ENCODE measurements around the gene SOBP.
A peak's percentile ranks its signal among the peaks of the same experiment; 100 is the strongest.

Gene SOBP

DNA sequence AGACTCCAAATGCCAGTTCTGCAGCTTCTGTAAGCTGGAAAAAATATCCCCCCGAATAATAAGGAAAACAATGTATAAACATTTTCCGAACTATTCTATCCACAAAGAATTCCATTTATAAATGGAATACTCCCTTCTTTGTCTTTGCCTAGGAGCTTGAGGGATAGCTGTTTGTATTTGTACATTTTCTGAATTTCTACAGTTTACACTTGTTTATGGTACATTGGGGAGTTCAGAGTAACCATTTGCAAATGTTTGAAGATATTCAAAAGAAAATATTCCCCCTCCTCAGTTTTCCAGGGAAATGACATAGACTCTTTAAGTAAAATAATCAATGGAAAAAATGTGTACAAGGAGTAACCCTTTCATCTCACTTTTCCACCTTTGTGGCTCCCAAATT is 149.6 kb downstream of the SOBP start:
- DNase-seq (ENCODE audit: low read depth in 2 of 2), result no peak

DNA sequence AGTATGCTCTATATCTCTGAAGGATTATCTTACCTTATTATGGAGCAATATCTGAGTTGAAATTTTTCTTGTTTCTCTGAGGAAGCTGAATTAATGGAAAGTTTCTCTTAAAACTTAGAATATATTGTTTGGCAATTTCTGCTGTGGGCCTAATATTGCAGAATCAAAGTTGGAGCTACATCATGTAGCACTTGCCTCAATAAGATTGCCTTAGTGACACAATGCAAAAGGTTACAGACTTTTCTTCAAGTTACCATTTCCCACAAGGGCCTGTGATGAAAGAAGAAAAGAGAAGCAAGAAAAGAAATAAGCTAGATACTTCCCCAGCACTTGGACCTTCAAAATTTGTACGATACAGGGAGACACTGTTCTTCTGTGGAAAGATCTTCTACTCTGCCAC is 151.2 kb downstream of the SOBP start:
- no peak for DNase-seq (ENCODE audit: low read depth in 2 of 2)

DNA sequence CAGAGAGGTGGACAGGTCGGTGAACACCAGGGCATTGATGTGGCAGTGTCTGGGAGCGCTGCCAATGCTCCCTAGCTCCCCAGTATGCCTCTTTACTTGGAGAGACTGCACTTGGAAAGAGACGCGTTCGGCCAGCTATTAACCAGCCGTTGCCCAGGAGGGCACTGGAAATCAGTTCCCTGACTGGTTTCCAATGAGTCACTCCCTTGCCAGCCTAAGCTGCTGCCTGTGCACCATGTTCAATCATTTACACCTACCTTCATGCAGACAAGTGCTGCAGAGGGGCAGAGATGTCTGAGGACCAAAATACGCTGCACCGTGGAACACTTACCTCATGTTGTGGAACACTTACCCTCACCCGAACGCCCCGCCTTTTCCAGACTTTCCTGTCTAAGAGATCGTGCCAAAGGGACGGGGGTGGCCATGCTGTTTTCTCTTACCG is 151.6 kb downstream of the SOBP start:
- DNase-seq (ENCODE audit: low read depth in 2 of 2), result no peak

DNA sequence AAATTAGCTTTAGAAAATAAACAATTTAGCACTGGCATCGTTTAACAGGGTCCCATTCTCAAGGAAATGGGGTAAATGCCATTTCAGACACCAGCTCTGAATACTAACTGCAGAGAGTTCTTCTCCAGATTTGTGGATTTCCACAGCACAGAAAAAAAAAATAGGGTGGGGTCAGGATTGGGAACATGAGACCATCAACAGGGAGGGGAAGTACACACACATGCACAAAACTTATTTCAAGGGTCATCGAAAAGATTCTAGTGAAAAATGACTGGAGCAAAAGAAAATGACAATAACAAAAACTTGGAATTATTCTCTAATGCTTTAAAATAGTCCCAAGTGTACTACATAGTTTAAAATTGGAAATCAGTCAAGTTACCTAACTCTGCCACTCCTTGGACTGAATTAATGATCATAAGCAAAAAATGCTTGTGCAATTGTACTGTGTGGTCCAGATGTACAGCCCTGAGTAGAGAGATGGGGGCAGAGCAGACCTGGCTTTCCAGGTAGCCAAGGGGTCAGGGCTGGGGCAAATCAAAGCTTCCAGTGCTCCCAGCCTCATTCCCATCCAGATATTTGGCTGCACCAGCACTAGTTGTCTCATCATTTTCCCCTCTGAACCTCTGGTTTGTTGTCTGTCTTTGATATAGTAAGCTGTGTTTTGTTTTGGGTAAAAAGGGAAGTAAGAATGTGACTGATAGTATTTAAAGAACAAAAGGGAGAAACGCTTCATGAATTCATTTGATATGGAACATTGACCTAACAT is 152.4 kb downstream of the SOBP start:
- no peak for DNase-seq (ENCODE audit: low read depth in 2 of 2)

DNA sequence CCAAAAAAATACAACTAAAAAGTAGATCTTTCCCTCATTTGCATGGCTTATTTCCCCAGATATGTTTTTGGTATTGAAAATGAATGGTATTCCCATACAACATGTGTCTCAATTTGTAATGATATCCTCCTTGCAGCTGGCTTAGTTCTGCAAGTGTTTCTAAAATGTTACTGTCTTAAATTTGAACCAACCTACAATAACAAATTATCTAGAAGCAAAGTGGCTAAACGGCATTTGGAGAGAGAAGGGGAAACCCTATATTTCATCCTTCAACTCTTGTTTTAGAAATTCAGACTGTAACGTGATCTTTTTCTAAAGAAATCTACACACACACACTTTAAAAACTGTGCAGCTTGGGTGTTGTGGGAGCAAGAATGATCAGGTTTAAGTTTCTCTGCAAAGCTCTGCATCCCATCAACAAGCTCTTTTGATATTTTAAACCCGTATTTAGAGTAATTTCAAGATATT is 153.0 kb downstream of the SOBP start:
- no peak for DNase-seq (ENCODE audit: low read depth in 2 of 2)

DNA sequence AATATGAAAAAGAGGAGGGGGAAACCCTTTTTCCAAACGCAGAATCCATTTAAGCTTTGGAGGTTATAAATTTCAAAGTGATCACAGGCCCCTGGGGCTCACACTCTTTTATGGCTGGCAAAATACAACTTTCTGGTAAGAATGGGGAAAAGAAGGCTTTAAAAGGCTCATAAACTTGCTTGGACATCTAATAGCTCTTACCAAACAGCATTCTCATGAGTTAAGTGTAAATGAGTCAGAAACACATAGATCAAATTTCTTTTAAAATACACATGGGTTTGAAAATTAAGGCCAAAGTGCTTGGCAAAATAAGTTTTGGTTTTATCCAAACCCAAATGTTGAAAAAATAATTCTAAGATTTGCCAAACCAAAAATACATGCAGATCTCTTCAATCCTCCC is 154.6 kb downstream of the SOBP start:
- DNase-seq (ENCODE audit: low read depth in 2 of 2), result no peak

GRCh38 chr6:107645740-107646139 is 155.8 kb downstream of the SOBP start:
- DNase-seq (ENCODE audit: low read depth in 2 of 2), result no peak

- no peak for DNase-seq (ENCODE audit: low read depth in 2 of 2)
Observed at GRCh38 chr6:107646176-107646575, 156.3 kb downstream of the SOBP start.

- no peak for DNase-seq (ENCODE audit: low read depth in 2 of 2)
Observed at GRCh38 chr6:107646776-107647438, 157.0 kb downstream of the SOBP start.

- DNase-seq (ENCODE audit: low read depth in 2 of 2), result no peak
Observed at GRCh38 chr6:107647439-107647948, 157.6 kb downstream of the SOBP start.

DNA sequence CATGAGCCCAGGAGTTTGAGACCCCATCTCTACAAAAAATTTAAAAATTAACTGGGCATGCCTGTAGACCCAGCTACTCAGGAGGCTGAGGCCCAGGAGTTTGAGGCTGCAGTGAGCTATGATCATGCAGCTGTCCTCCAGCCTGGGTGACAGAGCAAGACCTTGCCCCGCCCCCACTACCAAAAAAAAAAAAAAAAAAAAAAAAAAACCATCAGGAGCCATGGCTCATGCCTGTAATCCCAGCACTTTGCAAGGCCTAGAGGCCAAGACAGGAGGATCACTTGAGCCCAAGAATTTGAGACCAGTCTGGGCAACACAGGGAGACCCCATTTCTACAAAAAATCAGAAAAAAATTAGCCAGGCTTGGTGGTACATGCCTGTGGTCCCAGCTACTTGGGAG is 159.1 kb downstream of the SOBP start:
- DNase-seq (ENCODE audit: low read depth in 2 of 2), result no peak

DNA sequence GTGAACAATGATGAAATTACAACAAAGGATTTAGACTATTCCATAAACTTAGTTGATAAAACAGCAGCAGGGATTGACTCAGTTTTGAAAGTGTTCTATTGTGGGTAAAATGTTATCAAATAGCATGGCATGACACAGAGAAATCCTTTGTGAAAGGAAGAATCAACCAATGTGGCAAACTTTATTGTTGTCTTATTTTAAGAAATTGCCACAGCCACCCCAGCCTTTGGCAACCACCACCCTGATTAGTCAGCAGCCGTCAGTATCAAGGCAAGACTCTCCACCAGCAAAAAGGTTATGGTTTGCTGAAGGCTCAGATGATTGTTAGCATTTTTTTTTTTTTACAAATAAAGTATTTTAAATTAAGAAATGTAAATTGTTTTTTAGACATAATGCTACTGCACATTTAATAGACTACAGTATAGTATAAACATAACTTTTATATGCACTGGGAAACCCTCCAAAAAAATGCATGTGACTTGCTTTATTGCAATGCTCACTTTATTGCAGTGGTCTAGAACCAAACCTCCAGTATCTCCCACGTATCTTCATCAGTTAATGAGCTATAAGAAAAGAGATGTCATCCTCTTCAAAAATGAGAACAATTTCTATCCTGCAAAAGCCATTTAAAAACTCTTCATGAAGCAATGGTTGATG is 162.7 kb downstream of the SOBP start:
- DNase-seq (ENCODE audit: low read depth in 2 of 2), result no peak

GRCh38 chr6:107653183-107653580 is 163.3 kb downstream of the SOBP start:
- DNase-seq (ENCODE audit: low read depth in 2 of 2), result no peak

DNA sequence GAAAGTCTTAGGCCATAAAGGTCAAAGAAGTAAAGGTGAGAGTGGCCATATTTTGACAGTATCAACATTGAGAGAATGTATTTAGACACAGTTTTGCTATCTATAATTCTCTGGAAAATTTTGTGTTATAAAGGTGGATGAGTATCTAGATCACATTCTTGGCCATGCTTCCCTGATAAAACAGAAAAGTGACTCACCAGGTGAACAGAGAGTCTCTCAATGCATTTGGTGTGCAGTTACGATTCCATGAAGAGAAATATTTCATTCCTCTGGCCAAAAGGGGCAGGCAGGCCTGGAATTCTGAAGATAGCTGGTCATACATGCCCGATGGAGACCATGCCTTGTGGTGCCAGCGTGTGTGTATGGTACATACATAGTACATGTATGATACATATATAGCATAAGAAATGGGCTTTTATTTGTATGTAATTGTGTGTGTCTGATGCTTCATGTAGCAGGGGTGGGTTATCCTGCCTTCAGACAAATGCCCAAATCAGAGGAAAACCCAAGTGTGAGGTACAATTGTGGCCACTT is 164.0 kb downstream of the SOBP start:
- no peak for DNase-seq (ENCODE audit: low read depth in 2 of 2)

DNA sequence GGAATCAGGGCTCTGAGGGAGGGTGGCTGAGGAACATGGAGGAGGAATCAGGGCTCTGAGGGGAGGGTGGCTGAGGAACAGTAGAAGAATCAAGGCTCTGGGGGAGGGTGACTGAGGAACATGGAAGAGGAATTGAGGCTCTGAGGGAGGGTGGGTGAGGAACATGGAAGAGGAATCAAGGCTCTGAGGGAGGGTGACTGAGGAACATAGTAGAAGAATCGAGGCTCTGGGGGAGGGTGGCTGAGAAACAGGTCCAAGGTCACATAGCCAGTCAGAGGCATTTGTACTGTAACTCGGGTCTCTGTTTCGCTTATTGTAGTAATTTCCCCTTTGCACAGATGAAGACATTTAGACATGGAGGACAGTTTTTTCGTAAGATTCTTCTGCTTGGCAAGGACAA is 164.8 kb downstream of the SOBP start:
- no peak for DNase-seq (ENCODE audit: low read depth in 2 of 2)

- no peak for DNase-seq (ENCODE audit: low read depth in 2 of 2)
Observed at GRCh38 chr6:107655245-107655644, 165.3 kb downstream of the SOBP start.

DNA sequence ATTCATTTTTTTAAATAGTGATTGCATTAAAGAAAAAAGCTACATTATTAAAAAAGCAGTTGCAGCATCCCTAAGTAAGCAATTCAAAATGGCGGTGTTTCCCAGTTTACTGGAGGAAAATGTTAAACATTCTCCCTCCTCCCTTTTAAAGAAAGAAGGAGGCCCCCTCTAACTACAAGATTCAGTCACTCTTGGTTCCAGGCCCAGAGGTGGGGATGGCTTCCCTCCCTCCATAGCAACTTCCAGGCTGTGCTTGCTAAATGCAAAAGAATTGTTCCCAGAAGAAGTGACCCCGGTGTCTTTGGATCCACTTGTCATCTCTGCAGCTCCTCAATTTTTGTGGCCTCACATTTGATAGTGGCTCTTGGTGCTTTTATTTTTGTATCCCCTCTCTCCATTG is 165.9 kb downstream of the SOBP start:
- DNase-seq (ENCODE audit: low read depth in 2 of 2), result no peak

DNA sequence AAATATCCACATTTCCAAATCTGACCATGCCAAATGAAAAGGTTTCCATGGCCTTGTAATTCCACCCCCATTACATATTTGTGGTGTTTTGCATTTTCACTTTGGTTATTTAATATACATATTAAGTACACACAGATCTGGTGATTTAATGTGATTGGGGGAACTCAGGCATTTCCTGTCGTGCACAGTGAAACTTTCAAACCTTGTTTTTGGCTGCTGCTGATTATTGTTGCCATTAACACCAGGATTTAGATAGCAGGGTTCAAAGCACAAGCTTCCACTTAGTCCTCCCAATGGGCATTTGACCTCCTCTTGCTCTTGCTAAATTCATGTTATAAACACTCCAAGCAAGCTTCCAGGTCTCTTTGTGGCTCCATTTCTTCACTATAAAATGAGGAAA is 166.5 kb downstream of the SOBP start:
- no peak for DNase-seq (ENCODE audit: low read depth in 2 of 2)

- DNase-seq (ENCODE audit: low read depth in 2 of 2), result no peak
Observed at GRCh38 chr6:107656883-107657282, 167.0 kb downstream of the SOBP start.

DNA sequence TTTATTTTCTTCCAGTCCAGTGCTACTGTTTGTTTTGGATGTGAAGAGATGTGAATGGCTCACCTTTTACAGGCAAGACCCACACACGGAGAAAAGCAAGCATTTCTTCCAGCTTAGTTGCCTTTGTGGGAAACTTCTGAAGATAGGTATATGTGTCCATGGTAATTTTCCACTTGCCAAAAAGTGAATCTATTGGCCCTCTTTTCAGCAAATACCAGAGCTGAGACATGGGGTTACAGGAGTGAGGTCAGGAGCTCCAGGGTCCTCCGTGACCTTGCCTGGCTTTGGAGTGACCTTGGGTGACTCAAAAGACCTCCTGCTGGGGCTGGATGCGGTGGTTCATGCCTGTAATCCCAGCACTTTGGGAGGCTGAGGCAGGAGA is 167.4 kb downstream of the SOBP start:
- no peak for DNase-seq (ENCODE audit: low read depth in 2 of 2)

- peak; percentile 51 to 53 for DNase-seq (ENCODE audit: low read depth in 2 of 2)
Observed at GRCh38 chr6:107657755-107658461, 168.0 kb downstream of the SOBP start.
